DND-41 (cell line): ENCODE data around the gene PTPN7.
A peak's percentile ranks its signal among the peaks of the same experiment; 100 is the strongest.
"Not testable (repeated sequence)": the region's sequence is repeated elsewhere in the genome, so short reads cannot be mapped to it uniquely, and the experiment has no call there.

ENCODE experiments used
- ATAC-seq: fragments of 200-7000 bp; cut with Tn5 transposase; 3 replicates; pipeline ENCODE4 v1.9.1; 2021; ENCODE audit warnings: low read depth; ENCODE audit not compliant: insufficient read depth
- DNase-seq: peaks from one replicate; pipeline ENCODE4 v3.0.0-alpha.2; 2020
- H2AFZ ChIP-seq: 2 replicates; pipeline ENCODE4 v1.6.0; 2012; ENCODE audit warnings: low read depth, low read length
- H3K27ac ChIP-seq: 2 replicates; pipeline ENCODE4 v1.5.1; 2012; ENCODE audit warnings: low read length, inconsistent platforms
- H3K27me3 ChIP-seq: fragments of 200-600 bp; sonication (generic); 2 replicates; pipeline ENCODE4 v1.6.0; 2012; ENCODE audit warnings: low read length, mild to moderate bottlenecking, inconsistent platforms; ENCODE audit not compliant: insufficient read depth, poor library complexity
- H3K36me3 ChIP-seq: 2 replicates; pipeline ENCODE4 v1.5.1; 2012; ENCODE audit warnings: low read length, inconsistent platforms; ENCODE audit not compliant: insufficient read depth
- H3K4me1 ChIP-seq: 2 replicates; pipeline ENCODE4 v1.5.1; 2012; ENCODE audit warnings: mild to moderate bottlenecking, low read length; ENCODE audit not compliant: insufficient read depth
- H3K4me2 ChIP-seq: 2 replicates; pipeline ENCODE4 v1.6.0; 2012; ENCODE audit warnings: mild to moderate bottlenecking, moderate library complexity, low read length, inconsistent platforms; ENCODE audit not compliant: insufficient read depth
- H3K4me3 ChIP-seq, 2 experiments: fragments of 200-600 bp in 1 of 2; shearing (Covaris generic) in 1 of 2; 2 replicates each; pipeline ENCODE4 v1.5.1; 2012 to 2016; ENCODE audit warnings: inconsistent platforms in 2 of 2, low read length in 2 of 2, mild to moderate bottlenecking in 2 of 2, low read depth in 1 of 2, moderate library complexity in 1 of 2
- H3K79me2 ChIP-seq: 2 replicates; pipeline ENCODE4 v1.6.0; 2012; ENCODE audit warnings: low read length, inconsistent platforms; ENCODE audit not compliant: insufficient read depth
- H3K9ac ChIP-seq: 2 replicates; pipeline ENCODE4 v1.6.0; 2012; ENCODE audit warnings: low read depth, mild to moderate bottlenecking, inconsistent platforms, low read length, moderate library complexity
- H3K9me3 ChIP-seq: 2 replicates; pipeline ENCODE4 v1.5.1; 2012; ENCODE audit warnings: low read length, moderate library complexity, mild to moderate bottlenecking, inconsistent platforms; ENCODE audit not compliant: insufficient read depth, severe bottlenecking
- H4K20me1 ChIP-seq: 2 replicates; pipeline ENCODE4 v1.6.0; 2012; ENCODE audit warnings: low read length; ENCODE audit not compliant: insufficient read depth
- EZH2 ChIP-seq: IDR thresholded peaks from 3 replicates; pipeline ENCODE4 v1.6.1; 2012; ENCODE audit warnings: borderline replicate concordance, low read depth, mild to moderate bottlenecking, moderate library complexity, low read length, inconsistent platforms; ENCODE audit not compliant: severe bottlenecking
- TF ChIP-seq, protein P1 (sequence below): IDR thresholded peaks from 2 replicates; pipeline ENCODE4 v1.5.1; 2012; ENCODE audit warnings: borderline replicate concordance, low read length, moderate library complexity, mild to moderate bottlenecking; ENCODE audit not compliant: poor library complexity, severe bottlenecking; ENCODE audit errors: extremely low read depth

Gene PTPN7

DNA sequence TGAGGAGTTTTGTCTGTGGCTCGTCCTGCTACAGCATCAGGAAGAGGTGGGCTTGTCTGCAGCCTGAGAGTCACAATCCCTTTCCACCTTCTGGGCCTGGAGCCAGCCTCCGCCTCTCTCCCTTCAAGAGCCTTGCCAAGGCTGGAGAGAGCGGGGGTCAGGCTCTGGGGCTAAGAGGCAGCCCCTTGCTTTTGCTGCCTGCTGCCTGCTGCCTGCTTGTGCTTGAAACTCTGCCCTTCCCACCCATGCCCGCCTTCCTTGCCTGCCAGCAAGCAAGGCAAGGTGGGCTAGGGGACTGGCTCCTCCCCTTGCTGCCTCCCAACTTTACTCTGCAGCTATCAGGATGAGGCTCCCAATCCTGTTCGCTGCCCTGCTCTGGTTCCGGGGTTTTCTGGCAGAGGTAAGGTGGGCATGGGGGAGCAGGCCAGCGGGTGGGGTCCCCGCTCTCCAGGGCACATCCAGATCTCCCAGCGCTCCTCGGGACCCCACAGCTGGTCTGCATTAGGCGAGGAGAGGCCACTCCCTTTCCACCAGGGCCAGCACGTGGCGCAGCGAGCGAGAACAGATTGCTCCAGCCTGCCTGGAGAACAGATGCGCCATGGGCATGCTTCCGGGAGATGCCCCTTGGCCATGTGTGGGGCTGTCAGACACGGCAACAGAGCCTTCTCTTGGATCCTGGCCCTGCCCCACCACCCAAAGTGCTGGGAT lies 7.5 kb upstream of the PTPN7 start:
- DNase-seq, result no peak
- Histone ChIP-seq H4K20me1 (no peaks in the 10 kb centered on the region), H3K27ac (no peak overlapping the region), H3K4me2 (no peak overlapping the region), H3K79me2 (no peaks in the 10 kb centered on the region), H3K4me3 (no peak overlapping the region), H3K9me3 (no peaks in the 10 kb centered on the region), H3K36me3 (no peaks in the 10 kb centered on the region), H3K9ac (no peak overlapping the region), H3K27me3 (no peaks in the 10 kb centered on the region), H2AFZ (no peak overlapping the region), H3K4me1 (peaks cover 39% of the 10 kb centered on the region)
- no peak for TF ChIP-seq EZH2
- TF ChIP-seq, protein P1, sequence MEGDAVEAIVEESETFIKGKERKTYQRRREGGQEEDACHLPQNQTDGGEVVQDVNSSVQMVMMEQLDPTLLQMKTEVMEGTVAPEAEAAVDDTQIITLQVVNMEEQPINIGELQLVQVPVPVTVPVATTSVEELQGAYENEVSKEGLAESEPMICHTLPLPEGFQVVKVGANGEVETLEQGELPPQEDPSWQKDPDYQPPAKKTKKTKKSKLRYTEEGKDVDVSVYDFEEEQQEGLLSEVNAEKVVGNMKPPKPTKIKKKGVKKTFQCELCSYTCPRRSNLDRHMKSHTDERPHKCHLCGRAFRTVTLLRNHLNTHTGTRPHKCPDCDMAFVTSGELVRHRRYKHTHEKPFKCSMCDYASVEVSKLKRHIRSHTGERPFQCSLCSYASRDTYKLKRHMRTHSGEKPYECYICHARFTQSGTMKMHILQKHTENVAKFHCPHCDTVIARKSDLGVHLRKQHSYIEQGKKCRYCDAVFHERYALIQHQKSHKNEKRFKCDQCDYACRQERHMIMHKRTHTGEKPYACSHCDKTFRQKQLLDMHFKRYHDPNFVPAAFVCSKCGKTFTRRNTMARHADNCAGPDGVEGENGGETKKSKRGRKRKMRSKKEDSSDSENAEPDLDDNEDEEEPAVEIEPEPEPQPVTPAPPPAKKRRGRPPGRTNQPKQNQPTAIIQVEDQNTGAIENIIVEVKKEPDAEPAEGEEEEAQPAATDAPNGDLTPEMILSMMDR, result no peak
- ATAC-seq, result no peak

DNA sequence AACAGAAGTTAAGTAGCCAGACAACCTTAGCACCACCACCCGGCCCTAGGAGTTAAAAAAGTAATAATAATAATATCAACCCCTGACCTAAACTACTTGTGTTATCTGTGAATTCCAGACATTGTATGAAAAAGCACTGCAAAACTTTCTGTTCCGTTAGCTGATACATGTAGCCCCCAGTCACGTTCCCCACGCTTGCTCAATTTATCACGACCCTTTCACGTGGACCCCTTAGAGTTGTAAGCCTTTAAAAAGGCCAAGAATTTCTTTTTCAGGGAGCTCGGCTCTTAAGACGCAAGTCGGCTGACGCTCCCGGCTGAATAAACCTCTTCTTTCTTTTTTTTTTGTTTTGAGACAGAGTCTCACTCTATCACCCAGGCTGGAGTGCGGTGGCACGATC lies 6.7 kb upstream of the PTPN7 start:
- not testable (repeated sequence) for H3K9me3 ChIP-seq, H4K20me1 ChIP-seq, H3K79me2 ChIP-seq, H3K27ac ChIP-seq, H2AFZ ChIP-seq, DNase-seq, H3K4me2 ChIP-seq, H3K9ac ChIP-seq, H3K36me3 ChIP-seq, H3K4me3 ChIP-seq, ATAC-seq, H3K27me3 ChIP-seq
- H3K4me1 ChIP-seq, result peaks cover 48% of the 10 kb centered on the region

DNA sequence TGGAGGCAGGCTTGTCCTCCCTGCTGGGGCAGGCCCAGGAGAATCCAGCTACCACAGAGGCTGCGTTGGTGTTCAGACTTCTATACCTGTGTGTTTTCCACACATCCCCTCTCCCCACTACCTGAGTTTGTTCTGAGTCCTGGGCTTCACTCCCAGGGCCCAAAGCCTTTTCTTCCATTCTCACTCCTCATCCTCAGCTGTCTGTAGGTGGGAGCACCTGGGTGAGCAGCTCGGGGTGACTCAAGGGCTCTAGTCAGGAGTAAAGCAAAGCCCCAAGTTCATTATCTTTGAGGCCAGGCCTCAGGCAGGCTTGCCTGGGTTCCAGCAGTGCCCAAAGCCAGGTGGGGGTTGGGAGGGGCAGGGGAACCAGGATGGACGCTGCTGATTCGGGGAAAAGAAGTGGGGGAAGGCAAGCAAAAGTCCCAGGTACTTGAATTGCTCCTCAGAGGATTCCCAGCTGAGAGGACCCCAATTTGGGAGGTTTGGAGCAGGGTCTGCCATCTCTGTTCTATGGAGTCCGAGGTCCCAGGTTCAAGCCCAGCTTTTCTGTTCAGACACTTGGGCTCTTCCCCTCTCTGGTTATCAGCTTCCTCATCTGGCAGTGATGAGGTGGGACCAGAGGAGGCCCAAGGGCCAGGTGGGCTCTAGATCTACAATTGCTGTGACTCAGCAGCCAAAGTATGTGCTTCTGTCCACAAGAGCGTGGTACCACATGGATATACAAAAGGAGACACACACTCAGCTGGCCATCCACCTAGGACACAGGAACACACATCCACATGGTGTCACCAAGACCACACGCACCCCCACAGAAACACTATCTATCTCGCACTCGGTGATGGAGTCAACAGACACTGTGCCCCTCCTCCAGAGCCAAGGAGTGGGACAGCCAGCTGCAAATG lies 5.8 kb upstream of the PTPN7 start:
- ATAC-seq (no peak), DNase-seq (no peak)
- Histone ChIP-seq H3K27me3 (no peaks in the 10 kb centered on the region), H4K20me1 (no peaks in the 10 kb centered on the region), H3K4me1 (peaks cover 56% of the 10 kb centered on the region), H3K9ac (no peak overlapping the region), H3K36me3 (no peaks in the 10 kb centered on the region), H2AFZ (no peak overlapping the region), H3K4me2 (no peak overlapping the region; the same call in 1 of the 2 replicates), H3K4me3 (no peak overlapping the region), H3K27ac (peak overlapping the region; percentile 98), H3K9me3 (no peaks in the 10 kb centered on the region), H3K79me2 (no peaks in the 10 kb centered on the region)
- TF ChIP-seq, protein P1, result no peak
- no peak for TF ChIP-seq EZH2

DNA sequence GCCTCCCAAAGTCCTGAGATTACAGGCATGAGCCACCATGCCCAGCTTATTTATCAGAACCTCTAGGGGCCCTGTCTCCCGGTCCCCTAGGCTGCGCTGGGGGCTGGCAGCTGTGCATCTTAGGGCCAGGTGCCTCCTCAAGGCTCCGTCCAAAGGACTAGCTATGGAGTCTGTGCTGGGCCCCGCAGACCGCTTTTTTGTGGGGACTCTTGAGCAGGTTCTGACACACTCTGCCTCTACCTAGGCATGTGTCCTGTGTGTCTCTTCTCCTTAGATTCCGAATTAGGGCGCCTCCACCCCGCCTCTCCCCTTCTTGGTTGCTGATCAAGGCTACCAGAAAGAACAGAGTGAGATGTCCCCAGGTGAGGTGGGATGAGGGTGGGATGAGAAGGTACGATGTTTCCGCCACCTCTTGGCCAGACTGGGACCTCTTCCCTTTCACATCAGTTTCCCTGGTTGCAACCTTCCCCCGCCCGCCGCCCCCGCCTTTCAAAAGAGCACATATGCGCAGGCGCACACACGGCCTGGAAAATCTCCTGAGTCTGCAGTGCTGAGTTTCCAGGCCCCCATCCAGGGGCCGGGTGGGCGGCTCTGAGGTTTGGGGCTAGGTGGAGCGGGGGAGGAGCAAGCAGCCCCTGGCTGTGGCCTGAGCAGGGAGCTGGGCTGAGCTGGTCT lies 5.0 kb upstream of the PTPN7 start:
- H4K20me1 ChIP-seq, result no peaks in the 10 kb centered on the region
- H3K4me3 ChIP-seq, result no peak overlapping the region
- peaks cover 64% of the 10 kb centered on the region for H3K4me1 ChIP-seq
- no peaks in the 10 kb centered on the region for H3K9me3 ChIP-seq
- ATAC-seq (no peak), DNase-seq (peak; percentile 33)
- H2AFZ ChIP-seq, result no peak overlapping the region
- H3K27me3 ChIP-seq, result no peaks in the 10 kb centered on the region
- H3K79me2 ChIP-seq, result no peaks in the 10 kb centered on the region; the same call in 1 of the 2 replicates
- H3K36me3 ChIP-seq, result no peaks in the 10 kb centered on the region
- H3K27ac ChIP-seq, result peak overlapping the region; percentile 98
- TF ChIP-seq, protein P1, result no peak
- TF ChIP-seq EZH2, result no peak
- H3K4me2 ChIP-seq, result peak overlapping the region; percentile 31
- H3K9ac ChIP-seq, result peak overlapping the region; percentile 32
